Measurements from ENCODE around the gene PALMD.

PALMD gene, protein sequence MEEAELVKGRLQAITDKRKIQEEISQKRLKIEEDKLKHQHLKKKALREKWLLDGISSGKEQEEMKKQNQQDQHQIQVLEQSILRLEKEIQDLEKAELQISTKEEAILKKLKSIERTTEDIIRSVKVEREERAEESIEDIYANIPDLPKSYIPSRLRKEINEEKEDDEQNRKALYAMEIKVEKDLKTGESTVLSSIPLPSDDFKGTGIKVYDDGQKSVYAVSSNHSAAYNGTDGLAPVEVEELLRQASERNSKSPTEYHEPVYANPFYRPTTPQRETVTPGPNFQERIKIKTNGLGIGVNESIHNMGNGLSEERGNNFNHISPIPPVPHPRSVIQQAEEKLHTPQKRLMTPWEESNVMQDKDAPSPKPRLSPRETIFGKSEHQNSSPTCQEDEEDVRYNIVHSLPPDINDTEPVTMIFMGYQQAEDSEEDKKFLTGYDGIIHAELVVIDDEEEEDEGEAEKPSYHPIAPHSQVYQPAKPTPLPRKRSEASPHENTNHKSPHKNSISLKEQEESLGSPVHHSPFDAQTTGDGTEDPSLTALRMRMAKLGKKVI

DNA sequence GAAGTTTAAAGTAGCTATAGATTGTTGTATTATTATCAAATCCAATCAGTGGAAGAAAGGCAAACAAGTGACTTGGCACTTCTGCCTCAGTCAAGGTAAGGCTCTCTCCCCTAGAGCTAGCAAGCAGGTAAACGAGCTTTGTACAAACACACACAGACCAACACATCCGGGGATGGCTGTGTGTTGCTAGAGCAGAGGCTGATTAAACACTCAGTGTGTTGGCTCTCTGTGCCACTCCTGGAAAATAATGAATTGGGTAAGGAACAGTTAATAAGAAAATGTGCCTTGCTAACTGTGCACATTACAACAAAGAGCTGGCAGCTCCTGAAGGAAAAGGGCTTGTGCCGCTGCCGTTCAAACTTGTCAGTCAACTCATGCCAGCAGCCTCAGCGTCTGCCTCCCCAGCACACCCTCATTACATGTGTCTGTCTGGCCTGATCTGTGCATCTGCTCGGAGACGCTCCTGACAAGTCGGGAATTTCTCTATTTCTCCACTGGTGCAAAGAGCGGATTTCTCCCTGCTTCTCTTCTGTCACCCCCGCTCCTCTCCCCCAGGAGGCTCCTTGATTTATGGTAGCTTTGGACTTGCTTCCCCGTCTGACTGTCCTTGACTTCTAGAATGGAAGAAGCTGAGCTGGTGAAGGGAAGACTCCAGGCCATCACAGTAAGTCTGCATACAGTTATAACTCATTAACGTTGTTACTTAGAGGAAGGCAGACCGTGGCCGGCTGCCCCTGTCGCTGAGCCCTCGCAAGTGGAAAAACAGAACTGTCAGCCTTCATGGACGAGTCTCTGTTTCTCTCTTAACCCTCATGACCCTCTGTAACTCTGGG is at the start of gene PALMD:
PALMD (plus strand) TSS at position 415 of the 833 bp plus-strand sequence; CDS start at position 620, 205 bp downstream.
- FAIRE-seq (peak; percentile 6), DNase-seq (ENCODE audit: insufficient read length, low spot score) (no peak)
- TF ChIP-seq, protein P1, sequence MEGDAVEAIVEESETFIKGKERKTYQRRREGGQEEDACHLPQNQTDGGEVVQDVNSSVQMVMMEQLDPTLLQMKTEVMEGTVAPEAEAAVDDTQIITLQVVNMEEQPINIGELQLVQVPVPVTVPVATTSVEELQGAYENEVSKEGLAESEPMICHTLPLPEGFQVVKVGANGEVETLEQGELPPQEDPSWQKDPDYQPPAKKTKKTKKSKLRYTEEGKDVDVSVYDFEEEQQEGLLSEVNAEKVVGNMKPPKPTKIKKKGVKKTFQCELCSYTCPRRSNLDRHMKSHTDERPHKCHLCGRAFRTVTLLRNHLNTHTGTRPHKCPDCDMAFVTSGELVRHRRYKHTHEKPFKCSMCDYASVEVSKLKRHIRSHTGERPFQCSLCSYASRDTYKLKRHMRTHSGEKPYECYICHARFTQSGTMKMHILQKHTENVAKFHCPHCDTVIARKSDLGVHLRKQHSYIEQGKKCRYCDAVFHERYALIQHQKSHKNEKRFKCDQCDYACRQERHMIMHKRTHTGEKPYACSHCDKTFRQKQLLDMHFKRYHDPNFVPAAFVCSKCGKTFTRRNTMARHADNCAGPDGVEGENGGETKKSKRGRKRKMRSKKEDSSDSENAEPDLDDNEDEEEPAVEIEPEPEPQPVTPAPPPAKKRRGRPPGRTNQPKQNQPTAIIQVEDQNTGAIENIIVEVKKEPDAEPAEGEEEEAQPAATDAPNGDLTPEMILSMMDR (IDR thresholded peaks at IDR 0.05; ENCODE audit: insufficient read depth, missing control alignments), result no peak

DNA sequence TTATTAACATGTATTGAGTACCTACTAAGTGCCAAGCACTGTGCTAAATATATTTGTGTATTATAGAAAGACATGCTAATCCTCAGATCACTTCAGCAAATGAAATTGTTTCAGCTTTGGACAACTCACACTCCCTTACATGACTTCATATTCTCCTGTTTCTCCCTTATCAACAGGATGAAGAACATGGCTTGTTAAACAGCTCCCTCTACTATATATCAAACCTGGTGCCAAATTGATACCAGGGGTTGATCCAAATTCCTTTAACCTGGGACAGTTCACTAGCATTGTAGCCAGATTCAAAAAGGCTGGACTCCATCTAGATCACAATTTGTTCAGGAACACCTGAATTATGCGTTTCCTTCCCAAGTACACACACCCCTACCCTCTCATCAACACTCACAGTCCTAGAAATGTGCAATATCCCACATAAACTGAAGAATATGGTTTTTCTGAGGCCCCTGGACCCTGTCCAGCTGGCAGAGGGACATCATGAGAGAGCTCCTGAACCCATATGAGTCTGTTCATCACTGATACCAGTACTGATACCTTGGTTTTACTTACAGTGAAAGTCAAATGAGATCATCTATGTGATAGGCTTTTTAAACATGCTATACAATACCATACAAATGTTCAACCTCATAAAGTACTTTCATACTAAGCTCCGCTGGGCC is 47.0 kb upstream of the PALMD start:
- FAIRE-seq (no peak), DNase-seq (ENCODE audit: insufficient read length, low spot score) (no peak)
- TF ChIP-seq, protein P1 (IDR thresholded peaks at IDR 0.05; ENCODE audit: insufficient read depth, missing control alignments), result no peak

GRCh38 chr1:99599678-99600175 is 46.2 kb upstream of the PALMD start:
- TF ChIP-seq, protein P1 (IDR thresholded peaks at IDR 0.05; ENCODE audit: insufficient read depth, missing control alignments), result no peak
- FAIRE-seq, result no peak
- DNase-seq (ENCODE audit: insufficient read length, low spot score), result no peak

GRCh38 chr1:99600782-99601181 is 45.1 kb upstream of the PALMD start:
- FAIRE-seq (no peak), DNase-seq (ENCODE audit: insufficient read length, low spot score) (no peak)
- TF ChIP-seq, protein P1 (IDR thresholded peaks at IDR 0.05; ENCODE audit: insufficient read depth, missing control alignments), result no peak

GRCh38 chr1:99601208-99601607 is 44.7 kb upstream of the PALMD start:
- TF ChIP-seq, protein P1 (IDR thresholded peaks at IDR 0.05; ENCODE audit: insufficient read depth, missing control alignments), result no peak
- FAIRE-seq, result no peak
- no peak for DNase-seq (ENCODE audit: insufficient read length, low spot score)

DNA sequence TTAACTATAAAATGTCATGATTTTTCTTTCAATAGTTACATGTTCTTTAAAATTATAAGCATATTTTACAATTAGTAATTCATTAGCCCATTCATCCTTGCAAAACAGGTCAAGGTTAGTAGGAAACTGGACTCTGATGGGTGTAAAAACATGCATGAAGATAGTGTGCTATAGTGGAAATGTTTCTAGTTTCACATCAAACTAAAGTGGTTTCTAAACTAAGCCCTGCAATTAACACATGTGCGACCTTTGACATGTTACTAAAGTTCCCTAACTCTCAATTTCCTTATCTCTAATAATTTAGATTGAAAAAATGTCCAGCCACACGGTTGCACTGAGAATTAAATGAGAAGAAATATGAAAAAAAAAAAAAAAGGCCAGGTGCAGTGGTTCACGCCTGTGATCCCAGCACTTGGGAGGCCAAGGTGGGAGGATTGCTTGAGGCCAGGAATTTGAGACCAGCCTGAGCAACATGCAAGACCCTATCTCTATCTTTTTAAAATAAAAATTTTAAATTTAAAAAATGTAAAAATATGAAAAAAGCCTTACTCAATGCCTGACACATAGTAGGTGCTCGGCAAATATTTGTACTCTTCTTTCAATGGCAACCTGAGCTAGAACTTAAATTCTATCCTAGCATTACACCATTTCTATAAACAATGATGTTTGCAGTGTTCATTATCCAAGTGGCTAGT is 44.1 kb upstream of the PALMD start:
- TF ChIP-seq, protein P1 (IDR thresholded peaks at IDR 0.05; ENCODE audit: insufficient read depth, missing control alignments), result no peak
- FAIRE-seq, result no peak
- DNase-seq (ENCODE audit: insufficient read length, low spot score), result no peak
